Common myeloid progenitor, CD34-positive (primary cell): ENCODE results near the gene DAGLA.

ENCODE experiments used
- CTCF ChIA-PET: fragments of 350-600 bp; sonication (Branson Sonifier 250); formaldehyde crosslinking; loops from one replicate; lab custom pipeline; 2021; ENCODE audit warnings: antibody characterized with exemption; lab: Charles Lee
- POLR2A ChIA-PET: fragments of 350-600 bp; sonication (Branson Sonifier 250); formaldehyde crosslinking; loops from one replicate; lab custom pipeline; 2021; ENCODE audit warnings: antibody characterized with exemption; lab: Charles Lee
- DNase-seq, 3 donors: peaks; one replicate each; pipeline versions ENCODE4 v3.0.0 to v3.0.0-alpha.2; 2013
- H3K27ac ChIP-seq, 2 experiments: 1 replicate in 1 of 2; 2 replicates in 1 of 2; pipeline ENCODE4 v1.7.0; 2013; ENCODE audit warnings: inconsistent platforms in 2 of 2, low read length in 2 of 2, mild to moderate bottlenecking in 2 of 2, low read depth in 1 of 2, moderate library complexity in 1 of 2; ENCODE audit not compliant: severe bottlenecking in 2 of 2, insufficient read depth in 1 of 2, poor library complexity in 1 of 2
- H3K27me3 ChIP-seq, 5 experiments: replicated peaks in 2 of 5; 1 replicate in 3 of 5; 2 replicates in 2 of 5; pipeline versions ENCODE4 v1.6.1 to v1.7.0; 2013; ENCODE audit warnings: low read length in 4 of 5, mild to moderate bottlenecking in 2 of 5, moderate library complexity in 2 of 5, inconsistent platforms in 1 of 5; ENCODE audit not compliant: insufficient read depth in 5 of 5, control insufficient read depth in 4 of 5
- H3K36me3 ChIP-seq, 4 experiments: 1 replicate in 2 of 4; 2 replicates in 2 of 4; pipeline versions ENCODE4 v1.6.1 to v1.7.0; 2013; ENCODE audit warnings: low read length in 3 of 4, control low read depth in 1 of 4, mild to moderate bottlenecking in 1 of 4; ENCODE audit not compliant: control insufficient read depth in 4 of 4, insufficient read depth in 4 of 4
- H3K4me1 ChIP-seq, 4 experiments: 1 replicate in 3 of 4; 2 replicates in 1 of 4; pipeline versions ENCODE4 v1.6.1 to v1.7.1; 2013; ENCODE audit warnings: low read length in 3 of 4, mild to moderate bottlenecking in 3 of 4, control low read depth in 1 of 4, inconsistent platforms in 1 of 4, moderate library complexity in 1 of 4; ENCODE audit not compliant: control insufficient read depth in 4 of 4, insufficient read depth in 4 of 4; ENCODE audit errors: control extremely low read depth in 1 of 4
- H3K4me3 ChIP-seq, 7 experiments: 1 replicate in 4 of 7; 2 replicates in 3 of 7; pipeline versions ENCODE4 v1.5.1 to v1.7.0; 2013; ENCODE audit warnings: mild to moderate bottlenecking in 7 of 7, low read length in 6 of 7, moderate library complexity in 6 of 7, inconsistent platforms in 2 of 7, low read depth in 2 of 7, control low read depth in 1 of 7; ENCODE audit not compliant: insufficient read depth in 4 of 7, control insufficient read depth in 1 of 7; ENCODE audit errors: extremely low read depth in 1 of 7
- H3K9me3 ChIP-seq, 5 experiments: 1 replicate in 4 of 5; 2 replicates in 1 of 5; pipeline versions ENCODE4 v1.6.1 to v1.7.1; 2013; ENCODE audit warnings: low read length in 4 of 5, mild to moderate bottlenecking in 2 of 5, inconsistent platforms in 1 of 5, low read depth in 1 of 5, moderate library complexity in 1 of 5; ENCODE audit not compliant: control insufficient read depth in 4 of 5, insufficient read depth in 2 of 5; ENCODE audit errors: control extremely low read depth in 1 of 5
- WGBS: methylation state at CpG from one replicate; pipeline ENCODE4 v1.1.5; 2013; ENCODE audit not compliant: insufficient coverage; 5-methylcytosine and 5-hydroxymethylcytosine counted together

Gene DAGLA

GRCh38 chr11:61717286-61718033 is 37.3 kb downstream of the DAGLA start:
- CTCF ChIA-PET = interaction anchor here (0.8 to 7.4 kb wide), 2 partner anchors 8 to 16 kb away, joined by 4 to 45 read pairs; no protein-coding TSS in a partner anchor
- Histone ChIP-seq H3K9me3 (no peaks in the 10 kb centered on the region), H3K27ac (no peak overlapping the region), H3K4me1 (peaks cover 0 to 15% (median 9%) of the 10 kb centered on the region in 4 experiments), H3K27me3 (no peaks in the 10 kb centered on the region), H3K36me3 (no peaks in the 10 kb centered on the region), H3K4me3 (no peak overlapping the region)
- over 99% methylated on average over 15 of the region's 19 CpGs for WGBS
- no peak for DNase-seq
- POLR2A ChIA-PET = no interaction called here

GRCh38 chr11:61718046-61718531 is 37.9 kb downstream of the DAGLA start:
- no peaks in the 10 kb centered on the region for H3K36me3 ChIP-seq
- H3K27ac ChIP-seq = no peak overlapping the region
- no peaks in the 10 kb centered on the region for H3K27me3 ChIP-seq
- H3K4me1 ChIP-seq = peaks cover 0 to 15% (median 9%) of the 10 kb centered on the region in 4 experiments
- no peak overlapping the region for H3K4me3 ChIP-seq
- 90% methylated on average over 4 of the region's 9 CpGs for WGBS
- ChIA-PET CTCF (interaction anchor here (0.8 to 7.4 kb wide), 3 partner anchors 9 to 15 kb away, joined by 4 to 45 read pairs (median 8); no protein-coding TSS in a partner anchor), POLR2A (no interaction called here)
- no peaks in the 10 kb centered on the region for H3K9me3 ChIP-seq
- no peak for DNase-seq

GRCh38 chr11:61718621-61719302 is 38.6 kb downstream of the DAGLA start:
- CTCF ChIA-PET = interaction anchor here (0.8 to 7.4 kb wide), 3 partner anchors 9 to 183 kb away, joined by 3 to 45 read pairs (median 8); no protein-coding TSS in a partner anchor
- no peak overlapping the region for H3K4me3 ChIP-seq
- peak in 2 of 3 donors; percentile 35 to 44 for DNase-seq
- POLR2A ChIA-PET = no interaction called here
- no peak overlapping the region for H3K27ac ChIP-seq
- peaks cover 0 to 15% (median 9%) of the 10 kb centered on the region in 4 experiments for H3K4me1 ChIP-seq
- 79% methylated on average over 15 of the region's 21 CpGs for WGBS
- no peaks in the 10 kb centered on the region for H3K27me3 ChIP-seq
- H3K36me3 ChIP-seq = no peaks in the 10 kb centered on the region
- H3K9me3 ChIP-seq = no peaks in the 10 kb centered on the region

- 100% methylated on average over 5 of the region's 12 CpGs for WGBS
- POLR2A ChIA-PET = no interaction called here
- H3K27me3 ChIP-seq = no peaks in the 10 kb centered on the region
- H3K9me3 ChIP-seq = no peaks in the 10 kb centered on the region
- no peak overlapping the region for H3K4me3 ChIP-seq
- no peak overlapping the region for H3K27ac ChIP-seq
- no peak for DNase-seq
- H3K36me3 ChIP-seq = no peaks in the 10 kb centered on the region
- H3K4me1 ChIP-seq = peaks cover 0 to 15% (median 9%) of the 10 kb centered on the region in 4 experiments
- CTCF ChIA-PET = interaction anchor here (2.0 to 7.4 kb wide), 2 partner anchors 10 to 13 kb away, joined by 8 to 45 read pairs; no protein-coding TSS in a partner anchor
These were observed 39.8 kb downstream of the DAGLA start for GRCh38 chr11:61719978-61720377.

GRCh38 chr11:61720597-61720996 is 40.4 kb downstream of the DAGLA start:
- H3K9me3 ChIP-seq = no peaks in the 10 kb centered on the region
- H3K36me3 ChIP-seq = no peaks in the 10 kb centered on the region
- CTCF ChIA-PET = interaction anchor here (1.4 to 7.4 kb wide), 2 partner anchors 8 to 13 kb away, joined by 5 to 45 read pairs; no protein-coding TSS in a partner anchor
- WGBS = 96% methylated on average over 14 of the region's 20 CpGs
- H3K4me3 ChIP-seq = no peak overlapping the region
- POLR2A ChIA-PET = interaction anchor here (0.9 kb wide), 1 partner anchor 12 kb away, joined by 3 read pairs; no protein-coding TSS in a partner anchor
- peaks cover 0 to 15% (median 9%) of the 10 kb centered on the region in 4 experiments for H3K4me1 ChIP-seq
- no peak for DNase-seq
- H3K27ac ChIP-seq = no peak overlapping the region
- H3K27me3 ChIP-seq = no peaks in the 10 kb centered on the region

- no peaks in the 10 kb centered on the region for H3K36me3 ChIP-seq
- H3K4me3 ChIP-seq = no peak overlapping the region
- 99% methylated on average over 9 of the region's 9 CpGs for WGBS
- no peaks in the 10 kb centered on the region for H3K9me3 ChIP-seq
- CTCF ChIA-PET = interaction anchor here (0.9 to 7.4 kb wide), 9 partner anchors 9 to 45 kb away, joined by 3 to 45 read pairs (median 4); no protein-coding TSS in a partner anchor
- H3K27me3 ChIP-seq = no peaks in the 10 kb centered on the region
- no peak for DNase-seq
- no peaks in the 10 kb centered on the region for H3K4me1 ChIP-seq
- H3K27ac ChIP-seq = no peak overlapping the region
- POLR2A ChIA-PET = no interaction called here
These were observed 44.2 kb downstream of the DAGLA start for GRCh38 chr11:61724437-61724836.
